Natural killer cell (primary cell): ENCODE measurements around the gene ZNF358. TPM values are rescaled to one million over a fixed set of nuclear protein-coding genes. Genes with fewer than 3 reads are reported as not detected.

Experiments
- ATAC-seq, 3 donors: fragments of 150-1000 bp in 2 of 3; fragments of 200-7000 bp in 1 of 3; cut with Tn5 transposase; 1 replicate in 1 of 3; 2 replicates in 2 of 3; pipeline ENCODE4 v1.10.0; 2021; ENCODE audit warnings: mild to moderate bottlenecking in 2 of 3, moderate library complexity in 2 of 3
- DNase-seq, 2 donors: peaks; one replicate each; pipeline versions ENCODE4 v3.0.0 to v3.0.0-alpha.2; 2013 to 2021; ENCODE audit warnings: mixed read lengths in 1 of 2
- H3K27ac ChIP-seq: one replicate; pipeline ENCODE4 v1.5.1; 2013; ENCODE audit warnings: mild to moderate bottlenecking, low read length
- H3K27me3 ChIP-seq: one replicate; pipeline ENCODE4 v1.6.1; 2013; ENCODE audit warnings: low read length; ENCODE audit not compliant: control insufficient read depth, insufficient read depth
- H3K36me3 ChIP-seq: one replicate; pipeline ENCODE4 v1.6.1; 2013; ENCODE audit warnings: low read length; ENCODE audit not compliant: control insufficient read depth, insufficient read depth
- H3K4me1 ChIP-seq: one replicate; pipeline ENCODE4 v1.6.1; 2013; ENCODE audit warnings: low read length; ENCODE audit not compliant: control insufficient read depth, insufficient read depth
- H3K4me3 ChIP-seq: one replicate; pipeline ENCODE4 v1.5.1; 2013; ENCODE audit warnings: low read length
- H3K9me3 ChIP-seq: one replicate; pipeline ENCODE4 v1.6.1; 2013; ENCODE audit warnings: low read length; ENCODE audit not compliant: control insufficient read depth, insufficient read depth
- H3K27ac Mint-ChIP-seq, 2 donors: one replicate each; pipeline ENCODE4 v1.8.0; 2022; ENCODE audit warnings: mild to moderate bottlenecking in 2 of 2, mixed read lengths in 2 of 2, moderate library complexity in 1 of 2
- H3K27me3 Mint-ChIP-seq, 2 donors: one replicate each; pipeline ENCODE4 v1.8.0; 2022; ENCODE audit warnings: low read depth in 2 of 2, mixed read lengths in 2 of 2
- H3K36me3 Mint-ChIP-seq: one replicate; pipeline ENCODE4 v1.8.0; 2022; ENCODE audit warnings: mixed read lengths
- H3K4me1 Mint-ChIP-seq, 2 donors: one replicate each; pipeline ENCODE4 v1.8.0; 2022; ENCODE audit warnings: mixed read lengths in 2 of 2
- H3K4me3 Mint-ChIP-seq: one replicate; pipeline ENCODE4 v1.8.0; 2022; ENCODE audit warnings: mild to moderate bottlenecking, moderate library complexity, mixed read lengths
- H3K9me3 Mint-ChIP-seq, 2 donors: one replicate each; pipeline ENCODE4 v1.8.0; 2022; ENCODE audit warnings: mixed read lengths in 2 of 2
- WGBS: methylation state at CpG from one replicate; pipeline ENCODE4 v1.1.7; 2013; ENCODE audit warnings: missing lambda C conversion rate; ENCODE audit not compliant: insufficient coverage; 5-methylcytosine and 5-hydroxymethylcytosine counted together
- intact Hi-C: fragments of 100-400 bp; cut with micrococcal nuclease; formaldehyde crosslinking; loops from one replicate; pipeline ENCODE4 v1.14.2; 2022
- total RNA-seq, 4 donors: library from RNA; stranded (reverse); fragments of 120-200 nt in 1 of 4; gene quantifications; one replicate each; pipeline versions ENCODE4 v1.2.3 to v1.2.4, GENCODE V29; 2013 to 2022
- TF ChIP-seq, protein P1 (sequence below): fragments of 200-600 bp; IDR thresholded peaks from one replicate; pipeline ENCODE4 v1.8.0; 2022; ENCODE audit warnings: antibody characterized with exemption

Gene ZNF358
- total RNA-seq, 3 donors from 2014 or later (not counting 1 experiment from before 2014, with no cell fraction given): 9.8 to 11.6 (median 10.9) TPM

DNA sequence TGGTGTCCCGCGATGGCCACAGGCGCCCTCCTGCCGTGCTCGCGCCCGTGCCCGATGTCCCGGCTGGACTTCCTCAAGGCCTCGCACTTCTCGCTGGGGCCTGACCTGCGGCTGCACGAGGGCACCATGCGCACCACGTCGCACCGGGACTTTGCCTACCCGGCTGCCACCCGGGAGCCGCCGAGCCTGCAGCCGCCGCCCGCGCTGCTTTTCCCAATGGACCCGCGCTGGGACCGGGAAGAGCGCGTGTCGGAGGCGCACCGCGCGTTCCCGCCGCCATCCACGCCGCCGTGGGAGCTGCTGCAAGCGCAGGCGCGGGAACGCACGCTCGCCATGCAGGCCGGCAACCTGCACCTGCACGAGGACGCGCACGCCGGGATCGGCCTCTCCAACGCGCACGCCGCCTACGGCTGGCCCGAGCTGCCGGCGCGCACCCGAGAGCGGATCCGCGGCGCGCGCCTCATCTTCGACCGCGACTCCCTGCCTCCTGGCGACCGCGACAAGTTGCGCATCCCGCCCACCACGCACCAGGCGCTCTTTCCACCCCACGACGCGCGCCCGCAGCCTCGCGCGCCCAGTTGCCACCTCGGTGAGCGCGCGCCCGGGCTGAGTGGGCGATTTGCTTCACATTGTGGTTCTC, 15.0 kb upstream of the ZNF358 start:
- Mint-ChIP-seq H3K27ac (no peak overlapping the region), H3K36me3 (no peaks in the 10 kb centered on the region), H3K4me3 (no peak overlapping the region), H3K9me3 (no peaks in the 10 kb centered on the region), H3K4me1 (peaks cover 0 to 7% of the 10 kb centered on the region in 2 donors), H3K27me3 (peaks cover 23 to 32% of the 10 kb centered on the region in 2 donors)
- intact Hi-C loops: no loop called here
- peaks cover 21% of the 10 kb centered on the region for H3K27me3 ChIP-seq
- H3K36me3 ChIP-seq: no peaks in the 10 kb centered on the region
- peak in 1 of 2 donors; percentile 54 for DNase-seq
- no peak overlapping the region for H3K27ac ChIP-seq
- H3K4me3 ChIP-seq: no peak overlapping the region
- peaks cover 11% of the 10 kb centered on the region for H3K4me1 ChIP-seq
- H3K9me3 ChIP-seq: no peaks in the 10 kb centered on the region
- no peak for ATAC-seq
- WGBS: 5% methylated on average over 93 of the region's 93 CpGs
- TF ChIP-seq, protein P1, sequence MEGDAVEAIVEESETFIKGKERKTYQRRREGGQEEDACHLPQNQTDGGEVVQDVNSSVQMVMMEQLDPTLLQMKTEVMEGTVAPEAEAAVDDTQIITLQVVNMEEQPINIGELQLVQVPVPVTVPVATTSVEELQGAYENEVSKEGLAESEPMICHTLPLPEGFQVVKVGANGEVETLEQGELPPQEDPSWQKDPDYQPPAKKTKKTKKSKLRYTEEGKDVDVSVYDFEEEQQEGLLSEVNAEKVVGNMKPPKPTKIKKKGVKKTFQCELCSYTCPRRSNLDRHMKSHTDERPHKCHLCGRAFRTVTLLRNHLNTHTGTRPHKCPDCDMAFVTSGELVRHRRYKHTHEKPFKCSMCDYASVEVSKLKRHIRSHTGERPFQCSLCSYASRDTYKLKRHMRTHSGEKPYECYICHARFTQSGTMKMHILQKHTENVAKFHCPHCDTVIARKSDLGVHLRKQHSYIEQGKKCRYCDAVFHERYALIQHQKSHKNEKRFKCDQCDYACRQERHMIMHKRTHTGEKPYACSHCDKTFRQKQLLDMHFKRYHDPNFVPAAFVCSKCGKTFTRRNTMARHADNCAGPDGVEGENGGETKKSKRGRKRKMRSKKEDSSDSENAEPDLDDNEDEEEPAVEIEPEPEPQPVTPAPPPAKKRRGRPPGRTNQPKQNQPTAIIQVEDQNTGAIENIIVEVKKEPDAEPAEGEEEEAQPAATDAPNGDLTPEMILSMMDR: no peak

DNA sequence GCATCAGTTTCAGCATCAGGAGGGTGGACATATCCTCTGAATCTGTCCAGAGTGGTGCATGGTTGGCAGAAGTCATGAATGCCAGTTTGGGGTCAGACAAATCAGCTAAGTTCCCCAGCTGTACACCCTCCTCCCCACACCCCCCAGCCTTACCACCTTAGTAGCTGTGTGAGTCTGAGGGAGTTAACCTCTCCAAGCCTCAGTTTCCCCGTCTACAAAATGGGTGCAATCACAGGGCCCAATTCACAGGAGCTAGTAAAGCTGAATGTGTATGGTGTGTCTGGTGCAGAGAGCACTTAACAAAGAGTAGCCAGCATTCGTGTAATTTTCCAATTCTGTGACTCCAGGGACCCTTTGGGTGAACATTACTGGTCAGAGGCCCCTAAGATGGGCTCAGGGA, 13.4 kb upstream of the ZNF358 start:
- Mint-ChIP-seq H3K27ac (no peak overlapping the region), H3K27me3 (peaks cover 16 to 31% of the 10 kb centered on the region in 2 donors), H3K36me3 (no peaks in the 10 kb centered on the region), H3K4me1 (peaks cover 0 to 16% of the 10 kb centered on the region in 2 donors), H3K9me3 (no peaks in the 10 kb centered on the region), H3K4me3 (no peak overlapping the region)
- Histone ChIP-seq H3K4me3 (no peak overlapping the region), H3K9me3 (peaks cover 3% of the 10 kb centered on the region), H3K27ac (no peak overlapping the region), H3K36me3 (no peaks in the 10 kb centered on the region), H3K27me3 (peaks cover 24% of the 10 kb centered on the region), H3K4me1 (peaks cover 18% of the 10 kb centered on the region)
- WGBS: 67% methylated on average over 2 of the region's 2 CpGs
- DNase-seq (no peak), ATAC-seq (no peak)
- intact Hi-C loops: no loop called here
- TF ChIP-seq, protein P1: no peak

DNA sequence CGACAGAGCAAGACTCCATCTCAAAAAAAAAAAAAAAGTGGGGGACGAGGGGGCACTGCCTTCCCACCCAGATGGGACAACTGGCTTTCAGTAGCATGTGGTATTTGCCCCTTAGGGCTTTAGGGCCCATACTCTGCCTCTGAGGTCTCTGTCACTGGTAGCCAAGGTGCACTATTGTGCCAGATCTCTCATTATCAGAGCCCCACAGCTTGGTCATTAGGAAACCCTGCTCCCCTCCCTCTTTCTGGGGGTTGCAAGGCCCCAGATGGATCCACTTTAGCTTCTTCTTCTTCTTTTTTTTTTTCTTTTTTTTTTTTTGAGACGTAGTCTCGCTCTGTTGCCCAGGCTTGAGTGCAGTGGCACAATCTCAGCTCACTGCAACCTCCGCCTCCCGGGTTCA, 11.2 kb upstream of the ZNF358 start:
- Mint-ChIP-seq H3K36me3 (no peaks in the 10 kb centered on the region), H3K9me3 (no peaks in the 10 kb centered on the region), H3K4me3 (no peak overlapping the region), H3K27ac (no peak overlapping the region), H3K27me3 (peaks cover 8 to 21% of the 10 kb centered on the region in 2 donors), H3K4me1 (peaks cover 0 to 22% of the 10 kb centered on the region in 2 donors)
- peaks cover 18% of the 10 kb centered on the region for H3K4me1 ChIP-seq
- no peaks in the 10 kb centered on the region for H3K36me3 ChIP-seq
- ATAC-seq (no peak), DNase-seq (no peak)
- 79% methylated on average over 5 of the region's 6 CpGs for WGBS
- intact Hi-C loops: no loop called here
- TF ChIP-seq, protein P1: no peak
- H3K27ac ChIP-seq: no peak overlapping the region
- H3K4me3 ChIP-seq: no peak overlapping the region
- H3K9me3 ChIP-seq: peaks cover 3% of the 10 kb centered on the region
- H3K27me3 ChIP-seq: peaks cover 24% of the 10 kb centered on the region

DNA sequence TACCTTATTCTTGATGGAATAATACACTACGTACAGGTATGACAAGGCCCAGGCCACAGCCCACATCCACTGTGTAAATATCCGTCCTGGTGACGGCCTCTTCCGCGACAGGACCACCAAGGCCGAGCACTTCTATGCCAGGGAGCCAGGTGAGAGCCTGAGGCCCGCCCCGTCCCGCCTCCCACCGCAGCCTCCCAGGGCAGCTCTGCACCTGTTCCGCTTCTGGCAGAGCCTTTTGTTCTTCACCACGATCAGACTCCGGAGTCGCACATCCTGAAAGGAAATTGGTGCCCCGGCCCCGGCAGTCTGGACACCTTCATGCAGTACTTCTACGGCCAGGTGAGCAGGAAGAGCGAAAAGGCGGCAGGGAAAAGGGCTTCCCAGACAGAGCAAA, 10.6 kb upstream of the ZNF358 start:
- Histone ChIP-seq H3K9me3 (peaks cover 3% of the 10 kb centered on the region), H3K27me3 (peaks cover 22% of the 10 kb centered on the region), H3K27ac (no peak overlapping the region), H3K36me3 (no peaks in the 10 kb centered on the region), H3K4me3 (no peak overlapping the region), H3K4me1 (peaks cover 18% of the 10 kb centered on the region)
- intact Hi-C loops: no loop called here
- Mint-ChIP-seq H3K4me3 (no peak overlapping the region), H3K36me3 (no peaks in the 10 kb centered on the region), H3K27me3 (peaks cover 8 to 17% of the 10 kb centered on the region in 2 donors), H3K27ac (no peak overlapping the region), H3K9me3 (no peaks in the 10 kb centered on the region), H3K4me1 (peaks cover 0 to 22% of the 10 kb centered on the region in 2 donors)
- ATAC-seq: no peak
- TF ChIP-seq, protein P1: no peak
- 20% methylated on average over 19 of the region's 19 CpGs for WGBS
- no peak for DNase-seq
